ENCODE results near the gene CELF1. TPM values are rescaled to one million over a fixed set of nuclear protein-coding genes. Genes with fewer than 3 reads are reported as not detected.

CELF1 gene
- total and polyA plus RNA-seq, 2 of the 4 experiments (the other 2 are of a cell fraction): 63.3 to 135 TPM

DNA sequence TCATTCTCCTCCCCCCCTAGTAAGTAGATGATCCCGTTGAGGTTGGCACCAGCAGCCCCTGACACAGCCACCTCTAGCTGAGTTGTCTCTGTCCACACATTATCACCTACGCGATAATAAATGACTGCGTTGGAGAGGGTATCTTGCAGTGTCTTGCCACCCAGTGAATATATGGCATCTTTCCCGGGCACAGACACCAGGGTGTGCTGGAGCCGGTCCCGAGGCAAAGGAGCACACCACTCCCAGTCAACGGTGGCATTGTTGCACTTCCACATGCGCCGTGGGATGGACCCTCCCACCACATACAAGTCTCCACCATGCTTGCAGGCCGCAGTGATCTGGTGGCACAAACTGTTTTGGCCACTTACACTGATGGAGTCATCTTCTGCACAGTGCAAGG, 20.4 kb upstream of the CELF1 start:
- H3K4ac ChIP-seq (ENCODE audit: low read depth, low read length): no peak overlapping the region
- H3K56ac ChIP-seq (ENCODE audit: extremely low read depth, insufficient read depth, low read length): no peak overlapping the region
- POLR2A ChIA-PET (ENCODE audit: unreplicated experiment): no interaction called here
- TF ChIP-seq MXI1 (IDR thresholded peaks at IDR 0.05; ENCODE audit: borderline replicate concordance, low read depth, low read length) (no peak), CHD1 (IDR thresholded peaks at IDR 0.05; ENCODE audit: low read depth, low read length) (no peak), CEBPB (IDR thresholded peaks at IDR 0.05; ENCODE audit: low read depth, low read length) (no peak), RCOR1 (IDR thresholded peaks at IDR 0.05; ENCODE audit: insufficient replicate concordance, low read length) (no peak), SMC3 (IDR thresholded peaks at IDR 0.05; ENCODE audit: low read depth, low read length) (no peak), MAFK (IDR thresholded peaks at IDR 0.05; ENCODE audit: low read depth, low read length) (no peak)
- TF ChIP-seq, protein P1, sequence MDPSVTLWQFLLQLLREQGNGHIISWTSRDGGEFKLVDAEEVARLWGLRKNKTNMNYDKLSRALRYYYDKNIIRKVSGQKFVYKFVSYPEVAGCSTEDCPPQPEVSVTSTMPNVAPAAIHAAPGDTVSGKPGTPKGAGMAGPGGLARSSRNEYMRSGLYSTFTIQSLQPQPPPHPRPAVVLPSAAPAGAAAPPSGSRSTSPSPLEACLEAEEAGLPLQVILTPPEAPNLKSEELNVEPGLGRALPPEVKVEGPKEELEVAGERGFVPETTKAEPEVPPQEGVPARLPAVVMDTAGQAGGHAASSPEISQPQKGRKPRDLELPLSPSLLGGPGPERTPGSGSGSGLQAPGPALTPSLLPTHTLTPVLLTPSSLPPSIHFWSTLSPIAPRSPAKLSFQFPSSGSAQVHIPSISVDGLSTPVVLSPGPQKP (IDR thresholded peaks at IDR 0.05; ENCODE audit: borderline replicate concordance, low read depth, low read length): no peak
- TF ChIP-seq, protein P2, sequence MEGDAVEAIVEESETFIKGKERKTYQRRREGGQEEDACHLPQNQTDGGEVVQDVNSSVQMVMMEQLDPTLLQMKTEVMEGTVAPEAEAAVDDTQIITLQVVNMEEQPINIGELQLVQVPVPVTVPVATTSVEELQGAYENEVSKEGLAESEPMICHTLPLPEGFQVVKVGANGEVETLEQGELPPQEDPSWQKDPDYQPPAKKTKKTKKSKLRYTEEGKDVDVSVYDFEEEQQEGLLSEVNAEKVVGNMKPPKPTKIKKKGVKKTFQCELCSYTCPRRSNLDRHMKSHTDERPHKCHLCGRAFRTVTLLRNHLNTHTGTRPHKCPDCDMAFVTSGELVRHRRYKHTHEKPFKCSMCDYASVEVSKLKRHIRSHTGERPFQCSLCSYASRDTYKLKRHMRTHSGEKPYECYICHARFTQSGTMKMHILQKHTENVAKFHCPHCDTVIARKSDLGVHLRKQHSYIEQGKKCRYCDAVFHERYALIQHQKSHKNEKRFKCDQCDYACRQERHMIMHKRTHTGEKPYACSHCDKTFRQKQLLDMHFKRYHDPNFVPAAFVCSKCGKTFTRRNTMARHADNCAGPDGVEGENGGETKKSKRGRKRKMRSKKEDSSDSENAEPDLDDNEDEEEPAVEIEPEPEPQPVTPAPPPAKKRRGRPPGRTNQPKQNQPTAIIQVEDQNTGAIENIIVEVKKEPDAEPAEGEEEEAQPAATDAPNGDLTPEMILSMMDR (conservative IDR thresholded peaks at IDR 0.05; ENCODE audit: low read depth, low read length): no peak
- no peak overlapping the region; the same call in 1 of the 2 replicates for H2BK20ac ChIP-seq (ENCODE audit: low read depth, low read length)
- H2BK5ac ChIP-seq (ENCODE audit: low read depth, low read length, poor library complexity, severe bottlenecking): no peak overlapping the region
- no peak overlapping the region for H2BK15ac ChIP-seq (ENCODE audit: low read depth, low read length)
- H3K18ac ChIP-seq (ENCODE audit: low read depth, low read length): no peak overlapping the region
- H4K8ac ChIP-seq (ENCODE audit: low read depth in 2 of 2, low read length in 2 of 2): no peak overlapping the region
- no peaks in the 10 kb centered on the region for H3K9me3 ChIP-seq (ENCODE audit: control insufficient read depth, insufficient read depth, low read length)
- in situ Hi-C loops (cut with MboI; ENCODE audit: low sequenced_read_pairs): no loop called here
- dilution Hi-C loops (cut with HindIII; ENCODE audit: low sequenced_read_pairs, unreplicated experiment): no loop called here
- no peak overlapping the region for H3K4me3 ChIP-seq (ENCODE audit: insufficient read depth, low read depth, low read length)
- H4K20me1 ChIP-seq (ENCODE audit: insufficient read depth, low read length): peaks cover 13% of the 10 kb centered on the region; the same call in 1 of the 2 replicates
- no peak overlapping the region for H2BK120ac ChIP-seq (ENCODE audit: low read depth, low read length)
- H4K5ac ChIP-seq (ENCODE audit: low read depth, low read length): no peak overlapping the region
- peak overlapping the region; percentile 67 for H2AK9ac ChIP-seq (replicated peaks; ENCODE audit: low read depth, low read length, poor library complexity)
- DNase-seq: no peak
- peaks cover 30% of the 10 kb centered on the region for H3K36me3 ChIP-seq (ENCODE audit: control insufficient read depth, insufficient read depth, low read length)
- H2AK5ac ChIP-seq (ENCODE audit: low read depth, low read length): no peak overlapping the region
- WGBS, 2 experiments (ENCODE audit: extremely low coverage in 2 of 2, insufficient read length in 1 of 2): 95% methylated on average over 8 of the region's 11 CpGs; no CpG with 5 or more reads in 1 of the 2 experiments
- no TSS peak for BruUV-seq (replicated peaks)
- no peak overlapping the region; the same call in 1 of the 2 replicates for H3K23ac ChIP-seq (ENCODE audit: low read depth, low read length)
- CTCF ChIA-PET: no interaction called here
- no peak overlapping the region for H3K4me2 ChIP-seq (ENCODE audit: low read depth, low read length)
- ATAC-seq (ENCODE audit: low read depth): no peak
- intact Hi-C loops (cut with micrococcal nuclease): no loop called here
- H3K4me1 ChIP-seq (ENCODE audit: control insufficient read depth, insufficient read depth, low read length): peaks cover 14% of the 10 kb centered on the region
- no peak overlapping the region for H2AFZ ChIP-seq (replicated peaks; ENCODE audit: low read length, poor library complexity)
- peaks cover 17% of the 10 kb centered on the region for H3K9me1 ChIP-seq (ENCODE audit: insufficient read depth, low read length)
- peaks cover 38 to 61% of the 10 kb centered on the region in 2 experiments for H3K79me1 ChIP-seq (ENCODE audit: low read depth in 1 of 2, low read length in 2 of 2)
- no peaks in the 10 kb centered on the region for H3K27me3 ChIP-seq (ENCODE audit: control insufficient read depth, insufficient read depth, low read length)
- no peak overlapping the region for H4K91ac ChIP-seq (ENCODE audit: insufficient read depth, low read depth, low read length)
- H3K14ac ChIP-seq (replicated peaks; ENCODE audit: low read depth, low read length): no peak overlapping the region
- no peak overlapping the region for H3K9ac ChIP-seq (ENCODE audit: low read depth, low read length)
- no peak overlapping the region for H3K27ac ChIP-seq (ENCODE audit: insufficient read depth, low read length)

Data from IMR-90 (cell line).